PC-3 (cell line): ENCODE measurements around the gene MGAT5. TPM values are rescaled to one million over a fixed set of nuclear protein-coding genes. Genes with fewer than 3 reads are reported as not detected.

Experiments used
- ATAC-seq: fragments of 200-7000 bp; cut with Tn5 transposase; 2 replicates; pipeline ENCODE4 v1.9.1; 2020; ENCODE audit warnings: mild to moderate bottlenecking, moderate library complexity
- BruUV-seq: library from RNA; stranded (reverse); fragments of 400-500 nt; replicated peaks from 2 replicates; lab custom pipeline; 2021; lab: Mats Ljungman, UMichigan
- CTCF ChIA-PET: fragments of 300-600 bp; sonication (Branson Sonifier 250); formaldehyde crosslinking; loops from one replicate; lab custom pipeline; 2022; ENCODE audit warnings: antibody characterized with exemption; lab: Charles Lee
- POLR2A ChIA-PET: fragments of 300-600 bp; sonication (Branson Sonifier 250); formaldehyde crosslinking; loops from one replicate; lab custom pipeline; 2022; ENCODE audit warnings: antibody characterized with exemption; ENCODE audit not compliant: unreplicated experiment; lab: Charles Lee
- DNase-seq: peaks from one replicate; pipeline ENCODE4 v3.0.0-alpha.2; 2015
- H2AFZ ChIP-seq: fragments of 300-600 bp; sonication (generic); 2 replicates; pipeline ENCODE4 v1.6.0; 2016; ENCODE audit warnings: antibody characterized with exemption, low read length
- H3F3A ChIP-seq: fragments of 300-600 bp; sonication (generic); one replicate; pipeline ENCODE4 v1.6.0; 2017; ENCODE audit warnings: antibody characterized with exemption, low read length, control low read depth, mild to moderate bottlenecking; ENCODE audit not compliant: unreplicated experiment
- H3K27ac ChIP-seq: fragments of 300-600 bp; sonication (generic); 2 replicates; pipeline ENCODE4 v1.5.1; 2016; ENCODE audit warnings: mild to moderate bottlenecking, low read length
- H3K27me3 ChIP-seq: fragments of 300-600 bp; sonication (generic); 2 replicates; pipeline ENCODE4 v1.6.1; 2016; ENCODE audit warnings: low read length, mixed read lengths
- H3K36me3 ChIP-seq: fragments of 300-600 bp; sonication (generic); 2 replicates; pipeline ENCODE4 v1.6.1; 2016; ENCODE audit warnings: low read depth, mixed run types, low read length, mixed read lengths
- H3K4me1 ChIP-seq: fragments of 300-600 bp; sonication (generic); 2 replicates; pipeline ENCODE4 v1.5.1; 2016; ENCODE audit warnings: low read length; ENCODE audit not compliant: insufficient read depth
- H3K4me2 ChIP-seq: fragments of 300-600 bp; sonication (generic); 2 replicates; pipeline ENCODE4 v1.6.0; 2016; ENCODE audit warnings: low read length
- H3K4me3 ChIP-seq: fragments of 300-600 bp; sonication (generic); 2 replicates; pipeline ENCODE4 v1.5.1; 2016; ENCODE audit warnings: mild to moderate bottlenecking, low read length, mixed read lengths
- H3K79me2 ChIP-seq: fragments of 300-600 bp; sonication (generic); 2 replicates; pipeline ENCODE4 v1.6.1; 2017; ENCODE audit warnings: low read length, mixed read lengths
- H3K9ac ChIP-seq: fragments of 300-600 bp; sonication (generic); 2 replicates; pipeline ENCODE4 v1.6.0; 2016; ENCODE audit warnings: mild to moderate bottlenecking, low read length
- H3K9me2 ChIP-seq: fragments of 300-600 bp; sonication (generic); replicated peaks from 2 replicates; pipeline ENCODE4 v1.6.1; 2016; ENCODE audit warnings: mixed run types, low read length, mixed read lengths
- H3K9me3 ChIP-seq: fragments of 300-600 bp; sonication (generic); 2 replicates; pipeline ENCODE4 v1.6.1; 2016; ENCODE audit warnings: low read length, mixed read lengths
- H4K20me1 ChIP-seq: fragments of 300-600 bp; sonication (generic); 2 replicates; pipeline ENCODE4 v1.6.1; 2016; ENCODE audit warnings: low read length, mixed read lengths
- CTCF ChIP-seq: fragments of 300-600 bp; sonication (generic); conservative IDR thresholded peaks from 2 replicates; pipeline ENCODE4 v1.5.1; 2017; ENCODE audit warnings: antibody characterized with exemption, low read depth, mild to moderate bottlenecking, low read length
- EZH2 ChIP-seq: fragments of 300-600 bp; sonication (generic); IDR thresholded peaks from one replicate; pipeline ENCODE4 v1.6.1; 2017; ENCODE audit warnings: antibody characterized with exemption, mild to moderate bottlenecking, low read length; ENCODE audit not compliant: unreplicated experiment
- EZH2phosphoT487 ChIP-seq: fragments of 300-600 bp; sonication (generic); IDR thresholded peaks from 2 replicates; pipeline ENCODE4 v1.6.1; 2018; ENCODE audit warnings: mild to moderate bottlenecking, antibody characterized with exemption, low read length, borderline replicate concordance
- intact Hi-C: fragments of 100-400 bp; cut with micrococcal nuclease; formaldehyde crosslinking; loops from 2 replicates; pipeline ENCODE4 v1.9.0; 2023
- total RNA-seq: library from RNA; depleted of rRNA; stranded (reverse); fragments of >200 nt; gene quantifications from 2 replicates; pipeline ENCODE4 v1.2.3, GENCODE V29; 2014

The MGAT5 gene
- total RNA-seq, 1 experiment from 2014 or later, result 33.8 TPM

- no peaks in the 10 kb centered on the region for H3K27me3 ChIP-seq
- H3K9ac ChIP-seq, result no peak overlapping the region
- BruUV-seq, result no TSS peak
- H3K79me2 ChIP-seq, result no peaks in the 10 kb centered on the region
- no peaks in the 10 kb centered on the region for H3K9me3 ChIP-seq
- H3F3A ChIP-seq, result no peaks in the 10 kb centered on the region
- ATAC-seq (peak; percentile 59), DNase-seq (peak; percentile 77)
- H2AFZ ChIP-seq, result no peak overlapping the region
- TF ChIP-seq CTCF (peak; percentile 84), EZH2phosphoT487 (no peak)
- ChIA-PET CTCF (interaction anchor here (0.5 to 2.0 kb wide), 11 partner anchors 13 to 543 kb away, joined by 3 to 15 read pairs (median 3); no protein-coding TSS in a partner anchor), POLR2A (interaction anchor here (0.6 kb wide), 1 partner anchor 15 kb away, joined by 3 read pairs; no protein-coding TSS in a partner anchor)
- 0 out of 2 replicates have a peak, but pooled peaks cover 4% of the 10 kb centered on the region for H4K20me1 ChIP-seq
- intact Hi-C loops, result loop anchor here (1.0 to 5.0 kb wide), 5 partner anchors 35 to 525 kb away; no protein-coding TSS in a partner anchor
- H3K4me3 ChIP-seq, result no peak overlapping the region
- H3K36me3 ChIP-seq, result no peaks in the 10 kb centered on the region
- peaks cover 32% of the 10 kb centered on the region for H3K4me1 ChIP-seq
- H3K9me2 ChIP-seq, result no peaks in the 10 kb centered on the region
- H3K4me2 ChIP-seq, result no peak overlapping the region
- H3K27ac ChIP-seq, result no peak overlapping the region
These were observed 158.2 kb downstream of the MGAT5 start for GRCh38 chr2:134411828-134412638.

GRCh38 chr2:134412639-134412999, 158.7 kb downstream of the MGAT5 start:
- POLR2A ChIA-PET, result no interaction called here
- Histone ChIP-seq H4K20me1 (0 out of 2 replicates have a peak, but pooled peaks cover 4% of the 10 kb centered on the region), H3K4me1 (peaks cover 26% of the 10 kb centered on the region), H3K9me2 (no peaks in the 10 kb centered on the region), H3K27me3 (no peaks in the 10 kb centered on the region), H3K9me3 (no peaks in the 10 kb centered on the region), H3K4me2 (no peak overlapping the region), H3K4me3 (no peak overlapping the region), H3K9ac (no peak overlapping the region), H3F3A (no peaks in the 10 kb centered on the region), H2AFZ (no peak overlapping the region), H3K36me3 (no peaks in the 10 kb centered on the region), H3K79me2 (no peaks in the 10 kb centered on the region), H3K27ac (no peak overlapping the region)
- CTCF ChIA-PET, result interaction anchor here (1.4 to 2.0 kb wide), 3 partner anchors 37 to 526 kb away, joined by 6 to 15 read pairs (median 8); no protein-coding TSS in a partner anchor
- BruUV-seq, result no TSS peak
- TF ChIP-seq CTCF, result no peak
- no peak for TF ChIP-seq EZH2phosphoT487
- TF ChIP-seq EZH2, result no peak
- ATAC-seq (no peak), DNase-seq (no peak)
- intact Hi-C loops, result loop anchor here (1.0 to 5.0 kb wide), 5 partner anchors 36 to 525 kb away; no protein-coding TSS in a partner anchor
